Suprapubic skin (tissue), 4 donors: Measurements from ENCODE around the gene COL15A1. TPM values are rescaled to one million over a fixed set of nuclear protein-coding genes. Genes with fewer than 3 reads are reported as not detected.

Experiments used
- DNase-seq, 2 donors: peaks; one replicate each; pipeline ENCODE4 v3.0.0-alpha.2; 2019; ENCODE audit warnings: low spot score in 2 of 2
- H3K27ac ChIP-seq: fragments of 200-600 bp; sonication (generic); one replicate; pipeline ENCODE4 v1.5.1; 2019
- H3K27me3 ChIP-seq: fragments of 200-600 bp; sonication (generic); one replicate; pipeline ENCODE4 v1.5.1; 2019
- H3K36me3 ChIP-seq: fragments of 200-600 bp; sonication (generic); one replicate; pipeline ENCODE4 v1.5.1; 2019
- H3K4me1 ChIP-seq: fragments of 200-600 bp; sonication (generic); one replicate; pipeline ENCODE4 v1.5.1; 2019
- H3K4me3 ChIP-seq: fragments of 200-600 bp; sonication (generic); one replicate; pipeline ENCODE4 v1.5.1; 2019; ENCODE audit warnings: mild to moderate bottlenecking
- H3K9me3 ChIP-seq: fragments of 200-600 bp; sonication (generic); one replicate; pipeline ENCODE4 v1.5.1; 2019
- EP300 ChIP-seq: sonication (generic); formaldehyde crosslinking; IDR thresholded peaks from one replicate; pipeline ENCODE4 v1.6.1; 2017; ENCODE audit warnings: antibody characterized with exemption
- POLR2A ChIP-seq, 2 donors: fragments of 450-650 bp; IDR thresholded peaks; one replicate each; pipeline ENCODE4 v1.6.1; 2017; ENCODE audit warnings: antibody characterized with exemption in 2 of 2, mild to moderate bottlenecking in 2 of 2, moderate library complexity in 2 of 2
- POLR2AphosphoS5 ChIP-seq, 3 donors: sonication (generic); formaldehyde crosslinking; IDR thresholded peaks; one replicate each; pipeline ENCODE4 v1.6.1; 2017; ENCODE audit warnings: antibody characterized with exemption in 3 of 3
- WGBS: methylation state at CpG from one replicate; pipeline ENCODE4 v1.1.5; 2018; 5-methylcytosine and 5-hydroxymethylcytosine counted together
- total RNA-seq, 4 donors: library from RNA; depleted of rRNA; stranded (reverse); fragments of >200 nt; gene quantifications; one replicate each; pipeline ENCODE4 v1.1.0, GENCODE V29; 2016
- TF ChIP-seq, protein P1 (sequence below), 2 donors: fragments of 200-600 bp in 1 of 2; fragments of 450-650 bp in 1 of 2; sonication (generic) in 1 of 2; IDR thresholded peaks; one replicate each; pipeline ENCODE4 v1.5.1; 2016 to 2019; ENCODE audit warnings: antibody characterized with exemption in 2 of 2, mild to moderate bottlenecking in 1 of 2, moderate library complexity in 1 of 2

The COL15A1 gene
- total RNA-seq, 4 donors from 2014 or later, result 8.0 to 15.0 (median 9.3) TPM

DNA sequence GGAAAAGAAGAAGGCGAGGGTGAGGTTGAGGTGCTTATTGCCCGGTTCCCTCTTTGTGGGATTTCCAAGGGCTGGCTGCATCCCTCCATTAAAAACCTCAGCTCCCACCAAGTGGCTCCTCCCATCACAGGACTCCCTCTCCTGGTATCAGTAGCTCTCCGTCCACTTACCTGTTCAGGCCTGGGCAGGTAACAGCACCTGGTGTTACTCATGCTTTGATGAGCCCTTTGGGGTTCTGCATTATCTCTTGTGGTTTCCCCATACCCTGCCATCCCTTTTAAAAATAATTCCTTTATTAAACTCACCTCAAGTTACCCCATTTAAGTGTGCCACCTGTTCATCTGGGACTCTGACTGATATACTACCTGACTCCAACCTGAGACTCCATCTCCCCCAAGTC, 143.8 kb downstream of the COL15A1 start:
- peaks cover 7% of the 10 kb centered on the region for H3K4me1 ChIP-seq
- no peaks in the 10 kb centered on the region for H3K9me3 ChIP-seq
- H3K27ac ChIP-seq, result no peak overlapping the region
- DNase-seq, result no peak
- H3K4me3 ChIP-seq, result no peak overlapping the region
- H3K36me3 ChIP-seq, result no peaks in the 10 kb centered on the region
- H3K27me3 ChIP-seq, result no peaks in the 10 kb centered on the region
- 88% methylated on average over 3 of the region's 3 CpGs for WGBS
- TF ChIP-seq POLR2AphosphoS5 (IDR thresholded peaks at IDR 0.05), result no peak
- TF ChIP-seq POLR2A (IDR thresholded peaks at IDR 0.05), result no peak
- TF ChIP-seq EP300, result no peak

DNA sequence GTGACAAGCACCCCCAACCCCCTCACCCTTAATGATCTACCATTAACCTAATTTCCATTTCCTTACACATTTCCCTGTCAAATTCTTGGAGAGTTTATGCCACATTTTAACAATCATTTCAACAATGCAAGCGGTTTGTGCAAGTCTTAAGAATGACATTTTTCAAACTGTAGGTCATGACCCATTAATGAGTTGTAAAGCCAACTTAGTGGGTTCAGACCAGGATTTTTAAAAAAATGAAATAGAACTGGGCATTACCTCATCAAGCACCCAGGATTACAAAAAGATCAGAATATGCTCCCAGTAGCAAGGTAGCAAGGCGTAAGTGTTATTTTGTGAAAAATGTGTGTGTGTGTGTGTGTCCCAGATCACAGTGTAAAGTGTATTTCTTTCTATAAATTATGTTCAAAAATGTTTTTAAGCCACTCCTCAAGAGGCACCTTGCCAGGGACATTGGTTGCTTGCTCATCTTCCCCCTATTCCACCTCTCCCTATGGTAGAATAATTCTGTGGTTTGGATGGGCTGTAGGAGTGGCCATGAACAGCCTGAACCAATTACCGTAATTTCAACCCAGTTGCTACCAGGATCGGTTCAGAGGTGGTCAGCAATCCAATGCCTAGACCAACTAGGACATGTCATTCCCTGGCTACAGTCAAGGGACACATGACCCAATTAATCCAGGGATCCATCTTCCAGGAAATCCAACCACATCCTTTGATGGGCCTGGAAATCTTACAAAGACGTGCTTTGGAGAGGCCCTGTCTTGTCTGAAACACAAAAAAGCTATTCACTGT, 146.8 kb downstream of the COL15A1 start:
- Histone ChIP-seq H3K9me3 (no peaks in the 10 kb centered on the region), H3K4me3 (no peak overlapping the region), H3K27me3 (no peaks in the 10 kb centered on the region), H3K36me3 (no peaks in the 10 kb centered on the region), H3K4me1 (peaks cover 7% of the 10 kb centered on the region), H3K27ac (no peak overlapping the region)
- no peak for TF ChIP-seq POLR2A (IDR thresholded peaks at IDR 0.05)
- TF ChIP-seq POLR2AphosphoS5 (IDR thresholded peaks at IDR 0.05), result no peak
- TF ChIP-seq EP300, result no peak
- TF ChIP-seq, protein P1, sequence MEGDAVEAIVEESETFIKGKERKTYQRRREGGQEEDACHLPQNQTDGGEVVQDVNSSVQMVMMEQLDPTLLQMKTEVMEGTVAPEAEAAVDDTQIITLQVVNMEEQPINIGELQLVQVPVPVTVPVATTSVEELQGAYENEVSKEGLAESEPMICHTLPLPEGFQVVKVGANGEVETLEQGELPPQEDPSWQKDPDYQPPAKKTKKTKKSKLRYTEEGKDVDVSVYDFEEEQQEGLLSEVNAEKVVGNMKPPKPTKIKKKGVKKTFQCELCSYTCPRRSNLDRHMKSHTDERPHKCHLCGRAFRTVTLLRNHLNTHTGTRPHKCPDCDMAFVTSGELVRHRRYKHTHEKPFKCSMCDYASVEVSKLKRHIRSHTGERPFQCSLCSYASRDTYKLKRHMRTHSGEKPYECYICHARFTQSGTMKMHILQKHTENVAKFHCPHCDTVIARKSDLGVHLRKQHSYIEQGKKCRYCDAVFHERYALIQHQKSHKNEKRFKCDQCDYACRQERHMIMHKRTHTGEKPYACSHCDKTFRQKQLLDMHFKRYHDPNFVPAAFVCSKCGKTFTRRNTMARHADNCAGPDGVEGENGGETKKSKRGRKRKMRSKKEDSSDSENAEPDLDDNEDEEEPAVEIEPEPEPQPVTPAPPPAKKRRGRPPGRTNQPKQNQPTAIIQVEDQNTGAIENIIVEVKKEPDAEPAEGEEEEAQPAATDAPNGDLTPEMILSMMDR (IDR thresholded peaks at IDR 0.05), result no peak
- WGBS, result 85% methylated on average over 5 of the region's 5 CpGs
- no peak for DNase-seq

DNA sequence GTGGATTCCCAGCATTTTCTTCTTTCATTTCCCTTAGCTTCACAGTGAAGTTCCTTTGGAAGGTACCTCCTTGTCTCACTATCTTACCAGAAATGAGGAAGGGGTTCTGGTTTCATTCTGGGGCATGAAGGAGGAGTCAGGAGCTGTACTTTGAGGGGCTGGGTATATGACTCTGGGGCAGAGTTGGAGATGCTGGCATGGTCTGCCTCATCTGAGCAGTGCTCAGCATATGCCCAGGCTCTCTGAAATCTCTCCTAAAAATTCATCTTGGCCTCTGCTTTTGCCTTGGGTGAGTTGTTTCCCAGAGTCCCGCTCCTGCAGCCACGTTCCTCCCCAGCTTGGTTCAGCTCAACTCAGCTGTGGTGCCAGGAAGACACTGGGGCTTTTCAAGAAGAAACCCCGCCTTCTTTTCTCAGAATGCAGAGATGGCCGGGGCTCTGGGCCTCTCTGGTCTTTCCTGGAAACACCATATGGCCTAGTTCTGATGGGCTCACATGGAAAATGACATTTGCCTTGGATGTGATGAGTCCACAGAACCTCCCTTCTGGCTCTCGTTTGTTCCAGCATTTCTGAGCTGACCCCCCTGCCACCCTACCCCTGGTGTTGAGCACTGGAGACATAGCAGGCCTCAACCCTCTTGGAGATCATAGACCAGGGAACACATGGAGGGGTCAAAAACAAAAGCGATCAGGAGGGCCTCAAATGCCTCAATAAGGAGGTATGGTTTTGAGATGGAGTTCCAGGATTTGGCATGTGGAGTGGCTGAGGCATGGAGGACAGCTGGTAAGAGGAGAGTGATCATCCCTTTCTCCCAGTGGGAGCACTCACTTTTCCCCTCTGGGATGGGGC, 149.2 kb downstream of the COL15A1 start:
- TF ChIP-seq, protein P1 (IDR thresholded peaks at IDR 0.05), result no peak
- TF ChIP-seq POLR2AphosphoS5 (IDR thresholded peaks at IDR 0.05) (no peak), POLR2A (IDR thresholded peaks at IDR 0.05) (no peak), EP300 (no peak)
- no peaks in the 10 kb centered on the region for H3K27me3 ChIP-seq
- H3K4me1 ChIP-seq, result peaks cover 2% of the 10 kb centered on the region
- no peak for DNase-seq
- H3K27ac ChIP-seq, result no peak overlapping the region
- no peaks in the 10 kb centered on the region for H3K36me3 ChIP-seq
- WGBS, result 91% methylated on average over 6 of the region's 6 CpGs
- H3K4me3 ChIP-seq, result no peak overlapping the region
- no peaks in the 10 kb centered on the region for H3K9me3 ChIP-seq

DNA sequence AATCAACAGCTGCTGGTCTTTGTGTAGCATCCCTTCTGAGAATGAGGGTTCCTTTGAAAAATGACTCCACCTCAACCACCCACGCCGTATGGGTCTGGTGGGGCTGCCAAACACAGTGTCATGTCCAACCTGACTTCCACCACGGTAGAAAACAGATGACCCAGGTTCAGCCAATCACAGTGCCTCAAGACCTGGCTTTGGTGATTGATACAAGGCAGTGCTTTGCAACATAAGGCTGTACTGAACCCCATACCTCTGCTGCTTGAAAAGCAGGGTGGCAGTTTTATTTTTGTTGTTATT, 149.7 kb downstream of the COL15A1 start:
- Histone ChIP-seq H3K4me1 (peaks cover 2% of the 10 kb centered on the region), H3K9me3 (no peaks in the 10 kb centered on the region), H3K36me3 (no peaks in the 10 kb centered on the region), H3K4me3 (no peak overlapping the region), H3K27ac (no peak overlapping the region), H3K27me3 (no peaks in the 10 kb centered on the region)
- 82% methylated on average over 3 of the region's 3 CpGs for WGBS
- TF ChIP-seq POLR2A (IDR thresholded peaks at IDR 0.05) (no peak), POLR2AphosphoS5 (IDR thresholded peaks at IDR 0.05) (no peak), EP300 (no peak)
- TF ChIP-seq, protein P1 (IDR thresholded peaks at IDR 0.05), result no peak
- DNase-seq, result no peak

DNA sequence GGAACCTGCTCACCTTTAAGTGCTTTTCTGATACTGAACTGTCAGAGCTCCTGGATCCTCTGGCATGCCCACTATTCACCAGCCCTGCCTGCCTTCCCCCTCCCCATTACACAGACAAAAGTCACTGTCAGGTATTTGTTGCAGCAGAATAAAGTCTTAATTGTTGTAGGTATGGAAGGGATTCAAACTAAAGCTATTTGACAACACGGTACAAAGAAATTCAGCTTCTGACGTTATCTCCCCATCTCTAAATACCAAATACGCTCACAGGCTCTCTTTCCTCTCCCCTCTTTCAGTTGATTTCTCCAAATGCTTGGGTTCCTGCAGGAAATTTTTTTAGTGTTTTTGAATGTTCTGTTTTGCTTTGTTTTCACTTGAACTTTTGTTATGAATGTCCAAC, 151.9 kb downstream of the COL15A1 start:
- Histone ChIP-seq H3K4me3 (no peak overlapping the region), H3K27ac (no peak overlapping the region), H3K9me3 (no peaks in the 10 kb centered on the region), H3K36me3 (no peaks in the 10 kb centered on the region), H3K27me3 (no peaks in the 10 kb centered on the region), H3K4me1 (peaks cover 2% of the 10 kb centered on the region)
- DNase-seq, result no peak
- TF ChIP-seq, protein P1 (IDR thresholded peaks at IDR 0.05), result no peak
- no peak for TF ChIP-seq EP300
- no peak for TF ChIP-seq POLR2A (IDR thresholded peaks at IDR 0.05)
- TF ChIP-seq POLR2AphosphoS5 (IDR thresholded peaks at IDR 0.05), result no peak
- 77% methylated on average over 3 of the region's 3 CpGs for WGBS
